Stimulated activated CD8-positive, alpha-beta memory T cell treated with anti-CD3 and anti-CD28 coated beads, Interleukin-15, amount 100 ng/mL, for 24 hours (primary cell): ENCODE measurements around the gene OR10W1.

Source experiments
- DNase-seq: peaks from one replicate; pipeline ENCODE4 v3.0.0-alpha.2; 2020; ENCODE audit warnings: low read depth

The OR10W1 gene

GRCh38 chr11:58268142-58268541 lies at the start of gene OR10W1:
TSS of gene OR10W1 (minus strand) at chr11:58268260. CDS start at chr11:58267858, 402 bp downstream.
- no peak for DNase-seq

- DNase-seq: no peak
Measured at GRCh38 chr11:58316142-58316541, 48.1 kb upstream of the OR10W1 start.

- no peak for DNase-seq
Measured at GRCh38 chr11:58301576-58301975, 33.5 kb upstream of the OR10W1 start.

- no peak for DNase-seq
Measured at GRCh38 chr11:58292017-58292416, 24.0 kb upstream of the OR10W1 start.

- no peak for DNase-seq
Measured at GRCh38 chr11:58289266-58289665, 21.2 kb upstream of the OR10W1 start.

- DNase-seq: no peak
Measured at GRCh38 chr11:58286249-58286648, 18.2 kb upstream of the OR10W1 start.

- no peak for DNase-seq
Measured at GRCh38 chr11:58285483-58286040, 17.5 kb upstream of the OR10W1 start.

- no peak for DNase-seq
Measured at GRCh38 chr11:58276151-58276550, 8.1 kb upstream of the OR10W1 start.

GRCh38 chr11:58275002-58275401 lies 6.9 kb upstream of the OR10W1 start:
- no peak for DNase-seq

GRCh38 chr11:58259983-58260382 lies 8.1 kb downstream of the OR10W1 start:
- no peak for DNase-seq

- DNase-seq: no peak
Measured at GRCh38 chr11:58254936-58255335, 13.1 kb downstream of the OR10W1 start.

- DNase-seq: no peak
Measured at GRCh38 chr11:58243954-58244353, 24.1 kb downstream of the OR10W1 start.

- no peak for DNase-seq
Measured at GRCh38 chr11:58227956-58228615, 40.0 kb downstream of the OR10W1 start.

- no peak for DNase-seq
Measured at GRCh38 chr11:58222721-58223120, 45.3 kb downstream of the OR10W1 start.
